Transverse colon (tissue), 4 donors: ENCODE results near the gene GAGE12J.

Experiments used
- EP300 ChIP-seq: sonication (generic); formaldehyde crosslinking; IDR thresholded peaks from one replicate; pipeline ENCODE4 v1.6.1; 2017; ENCODE audit warnings: antibody characterized with exemption, low read depth
- POLR2A ChIP-seq: fragments of 450-650 bp; IDR thresholded peaks from one replicate; pipeline ENCODE4 v1.6.1; 2016; ENCODE audit warnings: antibody characterized with exemption, mild to moderate bottlenecking, moderate library complexity
- POLR2AphosphoS5 ChIP-seq, 3 donors: sonication (generic); formaldehyde crosslinking; IDR thresholded peaks; one replicate each; pipeline ENCODE4 v1.6.1; 2016; ENCODE audit warnings: antibody characterized with exemption in 3 of 3
- TF ChIP-seq, protein P1 (sequence below), 5 experiments: fragments of 200-600 bp in 3 of 5; fragments of 450-650 bp in 2 of 5; sonication (generic) in 3 of 5; IDR thresholded peaks; 1 replicate in 2 of 5; 2 replicates in 3 of 5; pipeline ENCODE4 v1.5.1; 2016 to 2017; ENCODE audit warnings: antibody characterized with exemption in 5 of 5, inconsistent platforms in 3 of 5, mild to moderate bottlenecking in 2 of 5, moderate library complexity in 1 of 5

DNA sequence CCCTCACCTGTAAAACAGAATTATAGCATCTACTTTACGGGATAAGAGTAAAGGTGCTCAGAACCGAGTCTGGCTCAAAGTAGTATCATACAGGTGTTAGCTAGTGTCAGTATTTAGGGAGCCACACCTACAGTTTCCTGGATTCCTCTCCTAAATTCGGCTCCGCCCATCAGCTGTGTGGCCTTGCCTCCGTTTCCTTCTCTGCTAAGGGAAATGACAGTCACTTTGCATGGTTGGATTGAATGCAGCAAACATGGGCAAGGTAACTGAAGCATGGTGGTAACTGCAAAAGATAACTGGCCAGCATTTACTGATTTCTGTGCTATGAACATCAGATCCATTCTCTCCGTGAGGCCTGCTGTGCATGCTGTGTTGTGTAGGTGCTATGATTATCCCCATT is 49.4 kb upstream of the GAGE12J start:
- TF ChIP-seq, protein P1, sequence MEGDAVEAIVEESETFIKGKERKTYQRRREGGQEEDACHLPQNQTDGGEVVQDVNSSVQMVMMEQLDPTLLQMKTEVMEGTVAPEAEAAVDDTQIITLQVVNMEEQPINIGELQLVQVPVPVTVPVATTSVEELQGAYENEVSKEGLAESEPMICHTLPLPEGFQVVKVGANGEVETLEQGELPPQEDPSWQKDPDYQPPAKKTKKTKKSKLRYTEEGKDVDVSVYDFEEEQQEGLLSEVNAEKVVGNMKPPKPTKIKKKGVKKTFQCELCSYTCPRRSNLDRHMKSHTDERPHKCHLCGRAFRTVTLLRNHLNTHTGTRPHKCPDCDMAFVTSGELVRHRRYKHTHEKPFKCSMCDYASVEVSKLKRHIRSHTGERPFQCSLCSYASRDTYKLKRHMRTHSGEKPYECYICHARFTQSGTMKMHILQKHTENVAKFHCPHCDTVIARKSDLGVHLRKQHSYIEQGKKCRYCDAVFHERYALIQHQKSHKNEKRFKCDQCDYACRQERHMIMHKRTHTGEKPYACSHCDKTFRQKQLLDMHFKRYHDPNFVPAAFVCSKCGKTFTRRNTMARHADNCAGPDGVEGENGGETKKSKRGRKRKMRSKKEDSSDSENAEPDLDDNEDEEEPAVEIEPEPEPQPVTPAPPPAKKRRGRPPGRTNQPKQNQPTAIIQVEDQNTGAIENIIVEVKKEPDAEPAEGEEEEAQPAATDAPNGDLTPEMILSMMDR (IDR thresholded peaks at IDR 0.05) = no peak
- TF ChIP-seq POLR2A = no peak
- TF ChIP-seq EP300 = no peak
- no peak for TF ChIP-seq POLR2AphosphoS5 (IDR thresholded peaks at IDR 0.05)
